NCI-H1417 (cell line): ENCODE results near the gene DIP2A.

Source experiments
- DNase-seq, 3 experiments: peaks; one replicate each; lab custom pipeline; 2025; lab: John Stamatoyannopoulos, UW

The DIP2A gene, protein sequence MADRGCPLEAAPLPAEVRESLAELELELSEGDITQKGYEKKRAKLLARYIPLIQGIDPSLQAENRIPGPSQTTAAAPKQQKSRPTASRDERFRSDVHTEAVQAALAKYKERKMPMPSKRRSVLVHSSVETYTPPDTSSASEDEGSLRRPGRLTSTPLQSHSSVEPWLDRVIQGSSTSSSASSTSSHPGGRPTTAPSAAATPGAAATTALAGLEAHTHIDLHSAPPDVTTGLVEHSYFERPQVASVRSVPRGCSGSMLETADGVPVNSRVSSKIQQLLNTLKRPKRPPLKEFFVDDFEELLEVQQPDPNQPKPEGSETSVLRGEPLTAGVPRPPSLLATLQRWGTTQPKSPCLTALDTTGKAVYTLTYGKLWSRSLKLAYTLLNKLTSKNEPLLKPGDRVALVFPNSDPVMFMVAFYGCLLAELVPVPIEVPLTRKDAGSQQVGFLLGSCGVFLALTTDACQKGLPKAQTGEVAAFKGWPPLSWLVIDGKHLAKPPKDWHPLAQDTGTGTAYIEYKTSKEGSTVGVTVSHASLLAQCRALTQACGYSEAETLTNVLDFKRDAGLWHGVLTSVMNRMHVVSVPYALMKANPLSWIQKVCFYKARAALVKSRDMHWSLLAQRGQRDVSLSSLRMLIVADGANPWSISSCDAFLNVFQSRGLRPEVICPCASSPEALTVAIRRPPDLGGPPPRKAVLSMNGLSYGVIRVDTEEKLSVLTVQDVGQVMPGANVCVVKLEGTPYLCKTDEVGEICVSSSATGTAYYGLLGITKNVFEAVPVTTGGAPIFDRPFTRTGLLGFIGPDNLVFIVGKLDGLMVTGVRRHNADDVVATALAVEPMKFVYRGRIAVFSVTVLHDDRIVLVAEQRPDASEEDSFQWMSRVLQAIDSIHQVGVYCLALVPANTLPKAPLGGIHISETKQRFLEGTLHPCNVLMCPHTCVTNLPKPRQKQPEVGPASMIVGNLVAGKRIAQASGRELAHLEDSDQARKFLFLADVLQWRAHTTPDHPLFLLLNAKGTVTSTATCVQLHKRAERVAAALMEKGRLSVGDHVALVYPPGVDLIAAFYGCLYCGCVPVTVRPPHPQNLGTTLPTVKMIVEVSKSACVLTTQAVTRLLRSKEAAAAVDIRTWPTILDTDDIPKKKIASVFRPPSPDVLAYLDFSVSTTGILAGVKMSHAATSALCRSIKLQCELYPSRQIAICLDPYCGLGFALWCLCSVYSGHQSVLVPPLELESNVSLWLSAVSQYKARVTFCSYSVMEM (N-terminal part only)

DNA sequence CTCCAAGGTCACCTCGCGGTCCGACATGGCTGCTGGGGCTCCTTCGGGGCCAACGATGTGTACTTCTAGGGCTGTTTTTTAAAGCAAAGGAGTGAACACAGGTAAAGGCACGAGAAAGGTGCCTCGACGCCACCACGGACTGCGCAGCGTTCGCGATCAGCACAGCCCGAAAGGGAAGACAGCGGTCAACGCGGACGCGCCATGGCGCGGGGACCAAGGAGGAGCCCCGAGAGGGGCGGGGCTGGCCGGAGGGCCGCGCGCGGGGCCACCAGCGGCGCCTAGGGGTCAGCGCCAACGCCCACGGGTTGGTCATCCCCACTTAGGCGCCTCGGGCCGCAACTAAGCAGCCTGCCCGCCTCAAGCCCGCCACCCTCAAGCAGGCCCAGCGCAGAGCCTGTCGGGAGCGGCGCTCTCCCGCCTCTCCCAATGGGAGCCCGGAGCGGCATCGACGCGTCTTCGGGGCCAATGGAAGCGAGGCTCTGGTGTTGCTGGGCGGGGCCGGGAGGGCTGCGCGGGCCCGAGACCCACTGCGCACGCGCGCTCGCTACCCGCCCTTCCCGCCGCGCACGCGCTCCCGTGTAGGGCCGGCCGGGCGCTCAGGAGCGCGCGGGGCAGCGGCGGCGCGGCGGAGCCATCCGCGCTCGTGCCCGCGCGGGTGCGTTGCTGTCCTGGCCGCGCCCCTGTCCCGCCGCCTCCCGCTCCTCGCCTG, at the start of gene DIP2A:
Gene DIP2A (plus strand): TSS at position 577 of the 709 bp plus-strand sequence. CDS start 241 bp downstream, outside the sequence.
- peak; percentile 98 to 99 (median 99) for DNase-seq

DNA sequence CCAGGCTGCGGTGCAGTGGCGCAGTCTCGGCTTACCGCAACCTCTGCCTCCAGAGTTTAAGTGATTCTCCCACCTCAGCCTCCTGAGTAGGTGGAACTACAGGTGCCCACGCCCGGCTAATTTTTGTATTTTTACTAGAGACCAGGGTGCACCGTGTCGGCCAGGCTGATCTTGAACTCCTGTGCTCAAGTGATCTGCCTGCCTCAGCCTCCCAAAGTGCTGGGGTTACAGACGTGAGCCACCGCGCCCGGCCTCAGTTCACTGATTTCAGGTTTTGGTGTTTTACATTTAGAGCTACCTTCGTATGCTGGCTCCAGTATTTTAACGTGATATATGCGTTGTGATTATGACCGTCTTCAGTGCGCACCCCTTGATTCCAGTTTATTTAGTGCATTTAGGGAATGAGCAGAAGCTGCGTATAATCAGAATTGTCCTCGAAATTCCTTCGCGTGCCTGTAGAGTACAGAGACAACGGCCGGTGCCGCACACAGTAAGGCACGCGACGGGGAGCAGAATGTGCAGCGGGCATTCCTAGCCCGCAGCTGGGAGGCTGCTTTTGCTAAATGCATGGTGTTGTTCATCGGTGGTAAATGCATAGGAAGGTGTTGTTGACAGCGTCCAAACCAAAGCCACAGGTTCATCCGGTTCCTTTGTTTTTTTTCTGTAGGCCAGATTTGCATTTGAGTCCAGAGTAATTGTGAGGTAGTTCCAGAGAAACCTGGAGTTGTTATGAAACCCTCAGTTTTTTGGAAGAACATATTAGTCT, 48.9 kb upstream of the DIP2A start:
- no peak for DNase-seq

DNA sequence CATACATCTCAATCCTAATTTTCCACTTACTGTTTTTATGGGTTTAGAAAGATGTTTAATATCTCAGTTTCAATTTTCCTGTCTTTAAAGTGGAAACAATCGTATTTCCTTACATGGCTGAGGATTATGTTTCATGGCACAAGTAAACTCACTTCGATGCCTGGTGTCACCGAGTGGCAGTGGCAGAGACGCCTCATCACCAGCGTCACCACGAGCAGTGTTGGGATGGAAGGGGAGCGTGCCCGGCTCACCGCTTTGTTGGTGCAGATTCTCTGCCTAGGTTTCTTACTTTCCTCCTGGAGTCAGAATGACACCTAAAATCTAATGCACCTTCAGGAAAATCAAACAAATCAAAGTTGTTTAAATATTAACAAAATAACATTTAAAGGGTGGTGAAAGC, 48.2 kb upstream of the DIP2A start:
- DNase-seq = no peak

DNA sequence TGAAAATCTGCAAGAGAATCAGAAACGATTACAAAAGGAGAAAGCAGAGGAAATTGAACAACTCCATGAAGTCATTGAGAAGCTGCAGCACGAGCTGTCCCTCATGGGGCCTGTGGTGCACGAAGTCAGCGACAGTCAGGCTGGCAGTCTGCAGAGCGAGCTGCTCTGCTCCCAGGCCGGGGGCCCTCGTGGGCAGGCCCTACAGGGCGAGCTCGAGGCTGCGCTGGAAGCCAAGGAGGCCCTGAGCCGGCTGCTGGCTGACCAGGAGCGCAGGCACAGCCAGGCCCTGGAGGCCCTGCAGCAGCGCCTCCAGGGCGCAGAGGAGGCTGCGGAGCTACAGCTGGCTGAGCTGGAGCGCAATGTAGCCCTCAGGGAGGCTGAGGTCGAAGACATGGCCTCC, 47.5 kb upstream of the DIP2A start:
- no peak for DNase-seq

DNA sequence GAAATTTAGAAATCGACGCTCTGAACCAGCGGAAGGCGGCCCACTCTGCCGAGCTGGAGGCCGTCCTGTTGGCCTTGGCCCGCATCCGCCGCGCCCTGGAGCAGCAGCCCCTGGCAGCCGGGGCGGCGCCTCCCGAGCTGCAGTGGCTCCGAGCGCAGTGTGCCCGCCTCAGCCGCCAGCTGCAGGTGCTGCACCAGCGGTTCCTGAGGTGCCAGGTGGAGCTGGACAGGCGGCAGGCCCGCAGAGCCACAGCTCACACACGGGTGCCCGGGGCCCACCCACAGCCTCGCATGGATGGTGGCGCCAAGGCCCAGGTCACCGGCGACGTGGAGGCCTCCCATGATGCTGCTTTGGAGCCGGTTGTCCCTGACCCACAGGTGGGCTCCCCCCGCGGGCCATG, 47.0 kb upstream of the DIP2A start:
- DNase-seq = no peak

DNA sequence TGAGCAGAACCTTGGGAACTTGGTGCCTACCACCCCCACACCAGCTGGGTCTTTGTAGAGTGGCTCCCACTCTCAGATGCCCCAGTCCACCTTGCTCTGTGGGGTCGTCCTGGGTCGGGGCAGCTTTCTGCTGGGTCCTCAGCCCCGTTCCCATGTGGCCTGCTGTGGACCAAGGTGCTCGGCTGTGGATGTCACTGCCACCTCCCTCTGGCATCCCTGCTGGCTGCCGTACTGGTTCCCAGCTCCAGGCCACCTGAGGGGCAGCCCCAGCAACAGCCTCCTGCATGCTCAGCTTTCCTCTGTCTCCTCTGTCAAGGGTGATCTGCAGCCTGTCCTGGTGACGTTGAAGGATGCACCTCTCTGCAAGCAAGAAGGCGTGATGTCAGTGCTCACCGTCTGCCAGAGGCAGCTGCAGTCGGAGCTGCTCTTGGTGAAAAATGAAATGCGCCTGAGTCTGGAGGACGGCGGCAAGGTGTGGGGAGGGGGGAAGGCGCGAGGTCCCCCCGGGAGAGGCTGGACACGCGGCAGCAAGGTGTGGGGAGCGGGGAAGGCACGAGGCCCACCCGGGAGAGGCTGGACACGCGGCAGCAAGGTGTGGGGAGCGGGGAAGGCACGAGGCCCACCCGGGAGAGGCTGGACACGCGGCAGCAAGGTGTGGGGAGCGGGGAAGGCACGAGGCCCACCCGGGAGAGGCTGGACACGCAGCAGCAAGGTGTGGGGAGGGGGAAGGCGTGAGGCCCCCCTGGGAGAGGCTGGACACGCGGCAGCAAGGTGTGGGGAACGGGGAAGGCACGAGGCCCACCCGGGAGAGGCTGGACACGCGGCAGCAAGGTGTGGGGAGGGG, 45.9 kb upstream of the DIP2A start:
- no peak for DNase-seq

DNA sequence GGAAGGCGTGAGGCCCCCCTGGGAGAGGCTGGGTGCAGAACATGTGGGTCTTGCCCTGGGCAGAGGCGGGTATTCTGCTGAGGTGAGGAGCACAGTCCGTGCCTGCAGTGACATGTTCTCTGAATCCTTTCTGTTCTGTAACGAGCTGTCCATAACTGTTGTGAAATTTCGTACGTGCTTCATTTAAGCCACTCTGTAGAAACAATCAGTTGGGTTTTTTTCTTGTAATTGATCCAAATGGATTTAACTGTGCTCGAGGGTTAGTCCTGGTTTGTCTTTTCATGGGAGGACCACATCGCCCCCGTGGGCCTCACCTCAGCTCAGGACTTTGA, 45.4 kb upstream of the DIP2A start:
- DNase-seq = no peak

DNA sequence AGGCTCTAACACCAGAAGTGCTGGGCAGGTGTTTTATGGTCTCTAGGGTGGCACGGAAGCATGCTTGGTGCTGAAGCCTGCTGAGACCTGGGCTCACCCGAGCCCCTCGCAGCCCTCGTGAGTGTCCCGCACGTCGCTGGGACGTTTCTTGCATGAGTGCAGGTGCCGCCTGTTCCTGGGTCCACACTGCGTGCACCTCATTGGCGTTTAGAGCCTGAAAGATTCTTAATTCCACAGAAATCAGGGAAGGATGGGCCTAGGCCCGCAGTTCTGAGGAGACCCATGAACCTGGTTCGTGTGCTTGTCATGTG, 43.8 kb upstream of the DIP2A start:
- no peak for DNase-seq

DNA sequence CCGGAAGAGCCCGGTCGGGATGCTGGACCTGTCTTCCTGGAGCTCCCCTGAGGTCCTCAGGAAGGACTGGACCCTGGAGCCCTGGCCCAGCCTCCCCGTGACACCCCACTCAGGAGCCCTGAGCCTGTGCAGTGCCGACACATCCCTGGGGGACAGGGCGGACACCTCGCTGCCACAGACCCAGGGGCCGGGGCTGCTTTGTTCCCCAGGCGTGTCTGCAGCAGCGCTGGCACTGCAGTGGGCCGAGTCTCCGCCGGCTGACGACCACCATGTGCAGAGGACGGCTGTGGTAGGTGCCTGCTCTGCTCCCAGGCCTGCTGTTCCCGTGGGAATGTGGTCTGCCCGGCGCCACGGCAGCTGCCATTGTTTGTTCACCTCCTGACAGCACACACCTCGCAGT, 42.1 kb upstream of the DIP2A start:
- no peak for DNase-seq

DNA sequence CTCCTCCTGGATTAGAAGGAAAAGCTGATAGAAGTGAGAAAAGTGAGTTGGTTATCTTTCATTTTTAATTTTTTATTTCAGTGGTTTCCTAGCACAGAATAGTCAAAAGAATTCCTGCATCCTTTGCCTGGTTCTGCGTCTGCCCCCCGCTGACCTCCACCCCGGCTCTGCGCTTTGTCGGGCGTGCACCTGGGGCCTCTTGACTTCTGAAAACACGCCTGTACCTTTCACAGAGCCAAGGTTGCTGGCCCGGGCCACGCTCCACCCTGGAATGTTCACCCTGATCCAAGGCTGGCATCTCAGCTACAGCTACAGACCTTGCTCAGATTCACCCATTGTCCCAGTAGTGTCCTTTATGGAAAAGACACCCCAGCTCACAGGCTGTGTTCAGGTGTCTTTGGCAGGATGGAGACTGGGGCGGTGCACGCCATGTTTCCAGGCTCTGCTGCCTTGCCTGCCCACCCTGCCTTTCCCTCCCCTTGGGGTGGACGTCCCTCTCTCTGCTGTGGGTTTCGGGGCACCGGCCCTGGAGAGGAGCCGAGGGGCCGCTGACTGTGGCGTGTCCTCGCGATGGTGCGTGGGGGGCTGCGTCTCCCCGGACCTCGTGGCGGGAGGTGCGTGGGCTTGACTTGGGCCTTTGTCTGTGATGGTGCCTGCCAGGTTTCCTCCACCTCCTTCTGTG, 40.3 kb upstream of the DIP2A start:
- DNase-seq = no peak

DNA sequence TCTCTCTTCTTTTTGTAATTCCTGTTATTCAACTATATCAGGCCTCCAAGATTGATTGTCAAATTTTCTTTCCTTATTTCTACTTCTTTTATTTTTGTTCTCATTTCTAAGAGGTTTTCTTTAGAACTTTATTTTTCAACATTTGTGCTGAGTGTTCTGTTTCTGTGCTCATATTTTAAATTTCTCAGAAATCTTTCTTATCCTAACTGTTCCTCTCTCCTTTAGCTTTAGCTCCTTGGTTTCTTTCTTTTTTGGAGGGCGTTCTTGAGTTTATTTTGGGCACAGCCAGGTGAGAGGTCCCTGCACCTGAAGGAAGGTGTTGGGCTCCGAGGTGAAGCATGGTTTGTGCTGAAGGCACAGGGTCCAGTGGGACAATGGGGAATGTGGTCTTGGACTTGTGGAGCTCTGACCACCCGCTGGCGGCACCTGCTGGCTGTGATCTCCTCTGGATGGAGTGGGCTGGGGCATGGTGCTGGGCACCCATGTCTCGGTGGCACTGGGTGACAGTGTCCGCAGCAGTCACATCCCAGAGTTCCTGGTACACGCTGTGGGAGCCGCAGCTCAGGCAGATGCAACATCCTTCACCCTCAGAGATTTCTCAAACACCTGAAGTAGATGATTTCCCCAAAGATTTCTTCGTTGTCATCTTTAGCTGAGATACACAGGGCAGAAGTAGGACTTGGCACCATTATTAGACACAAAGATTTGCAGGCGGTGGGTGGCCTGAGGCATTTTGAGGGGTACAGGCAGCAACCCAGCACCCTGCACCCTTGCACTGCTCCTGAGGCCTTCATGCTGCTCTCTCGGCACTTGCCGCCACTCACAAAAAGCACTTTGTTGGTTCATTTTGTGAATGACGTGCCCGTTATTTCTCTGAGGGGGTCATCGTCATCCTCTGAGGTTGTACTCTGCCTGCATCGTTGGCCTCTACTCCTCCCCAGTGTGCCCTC, 38.2 kb upstream of the DIP2A start:
- DNase-seq = no peak

DNA sequence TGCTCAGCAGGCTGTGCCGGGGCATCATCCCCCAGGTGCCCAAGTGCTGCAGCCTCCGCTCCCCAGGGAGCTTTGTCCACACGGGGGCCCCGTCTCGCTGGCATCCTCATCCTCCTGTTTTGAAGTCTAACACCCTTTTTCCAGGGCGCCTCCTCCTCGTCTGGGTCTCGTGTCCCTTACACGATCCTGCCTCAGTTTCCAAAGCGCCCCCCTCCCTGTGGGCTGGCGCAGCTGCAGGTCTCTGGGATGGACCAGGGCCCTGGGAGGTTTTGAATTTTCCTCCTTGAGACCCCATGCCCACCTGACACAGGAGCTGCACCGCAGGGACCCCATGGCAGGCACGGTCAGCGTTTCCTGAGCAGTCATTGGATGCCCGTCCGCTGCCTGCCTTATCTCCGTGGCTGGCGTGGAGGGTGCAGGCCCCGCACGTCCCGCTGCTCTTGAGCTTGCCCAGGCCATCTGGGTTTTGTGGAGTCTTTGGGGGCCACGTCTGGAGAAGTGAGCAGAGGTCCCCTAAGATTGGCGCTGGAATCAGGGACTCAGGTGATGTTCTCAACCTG, 37.4 kb upstream of the DIP2A start:
- no peak for DNase-seq

DNA sequence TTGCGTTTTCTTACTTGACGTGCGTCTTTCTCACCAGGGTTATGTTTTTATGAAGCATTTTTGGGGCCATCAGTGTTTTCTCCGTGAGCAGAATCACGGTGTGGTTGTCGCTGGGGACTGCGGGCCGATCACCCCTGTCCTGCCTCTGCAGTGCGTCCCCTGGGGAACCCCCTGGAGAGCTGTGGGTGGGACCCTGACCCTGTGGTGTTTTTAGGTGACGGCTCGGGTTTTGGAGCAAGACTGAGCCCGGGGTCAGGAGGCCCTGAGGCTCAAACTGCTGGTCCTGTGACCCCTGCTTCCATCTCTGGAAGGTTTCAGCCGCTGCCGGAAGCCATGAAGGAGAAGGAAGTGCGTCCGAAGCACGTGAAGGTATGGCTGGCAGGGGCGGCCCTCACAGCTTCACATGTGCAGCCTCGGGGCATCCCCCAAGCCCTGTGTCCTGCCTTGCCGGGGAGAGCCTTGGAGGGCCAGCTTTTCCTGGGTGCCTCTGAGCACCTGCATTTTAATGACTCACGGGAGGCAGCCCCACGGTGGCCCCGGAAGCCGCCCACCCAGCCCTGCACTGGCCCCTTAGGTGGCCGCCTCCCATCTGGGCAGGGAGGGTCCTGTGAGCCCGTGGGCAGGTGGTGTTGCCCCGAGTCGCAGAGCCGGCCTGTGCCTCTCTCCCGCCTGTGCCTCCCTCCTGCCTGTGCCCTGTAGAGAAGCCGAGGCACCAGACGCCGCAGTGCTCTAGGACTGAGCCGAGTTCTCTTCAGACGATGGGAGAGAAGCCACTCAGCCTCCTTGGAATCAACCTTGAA, 36.7 kb upstream of the DIP2A start:
- DNase-seq = no peak

DNA sequence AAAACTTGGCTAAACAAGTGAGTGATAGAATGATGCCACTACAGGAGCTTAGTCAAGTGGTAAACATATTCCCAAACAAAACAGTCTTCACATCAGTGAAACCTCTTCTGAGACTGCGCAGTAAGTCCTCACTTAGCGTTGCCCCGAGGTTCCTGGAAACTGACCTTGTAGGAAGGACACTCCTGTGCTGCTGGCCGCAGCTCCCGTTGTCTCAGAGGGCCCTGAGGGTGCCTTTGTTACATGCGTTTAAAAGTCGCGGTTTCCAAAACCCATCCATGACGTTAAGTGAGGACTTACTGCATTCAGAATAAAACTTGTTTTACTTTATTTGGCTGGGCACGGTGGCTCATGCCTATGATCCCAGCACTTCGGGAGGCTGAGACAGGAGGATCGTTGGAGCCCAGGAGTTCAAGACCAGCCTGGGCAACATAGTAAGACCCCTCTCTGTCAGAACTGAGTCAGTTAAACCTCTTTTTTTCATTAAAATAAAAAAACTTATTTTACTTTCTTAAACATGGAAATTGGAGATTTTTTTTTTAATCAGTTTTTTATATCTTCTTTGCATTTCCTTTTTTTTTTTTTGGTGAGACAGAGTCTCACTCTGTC, 36.0 kb upstream of the DIP2A start:
- DNase-seq = no peak

DNA sequence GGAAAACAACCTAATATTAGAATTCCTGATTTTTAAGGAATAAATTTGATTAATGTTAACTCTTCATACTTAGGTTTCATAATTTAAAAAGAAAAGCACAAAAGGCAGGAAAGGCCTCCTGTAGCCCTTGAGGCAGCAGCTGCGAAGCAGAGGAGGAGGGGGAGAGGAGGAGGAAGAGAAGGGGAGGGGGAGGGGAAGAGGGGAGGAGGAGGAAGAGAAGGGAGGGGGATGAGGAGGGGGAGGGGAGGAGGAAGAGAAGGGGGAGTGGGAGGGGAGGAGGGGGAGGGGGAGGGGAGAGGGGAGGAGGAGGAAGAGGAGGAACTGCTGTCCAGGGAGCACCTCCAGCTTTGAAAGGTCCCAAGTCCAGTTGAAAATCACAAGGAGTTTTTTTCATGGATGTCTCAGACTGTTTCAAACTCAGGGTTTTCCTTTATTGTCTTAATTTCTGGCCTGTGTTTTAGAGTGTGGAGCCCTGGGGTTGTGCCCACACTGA, 35.1 kb upstream of the DIP2A start:
- no peak for DNase-seq

DNA sequence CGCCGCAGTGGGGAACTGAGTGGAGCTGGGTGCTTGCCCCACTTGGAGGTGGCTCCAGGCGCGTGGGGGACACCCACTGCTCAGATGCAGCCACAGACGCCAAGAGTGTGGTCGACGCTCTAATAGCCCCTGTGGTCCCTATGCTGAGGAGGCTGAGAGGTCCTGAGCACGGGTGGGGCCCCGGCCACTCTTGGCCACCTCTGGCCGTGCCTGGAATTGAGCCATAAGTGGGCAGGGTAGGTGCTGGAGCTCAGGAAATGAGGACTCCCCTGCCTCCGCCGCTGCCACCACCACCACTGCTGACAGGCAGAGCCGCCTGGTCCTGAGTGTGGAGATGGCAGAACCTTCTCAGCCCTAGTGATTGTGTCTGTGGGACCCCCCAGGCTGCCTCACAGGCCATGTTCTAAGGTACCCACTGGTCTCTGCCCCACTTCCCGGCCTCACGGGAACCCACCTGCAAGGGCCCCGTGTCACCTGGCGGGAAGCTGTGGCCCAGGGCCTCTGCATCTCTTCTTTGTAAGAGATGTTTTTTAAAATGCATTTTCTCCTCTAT, 34.6 kb upstream of the DIP2A start:
- no peak for DNase-seq
